Thoracic aorta (tissue), 2 donors: ENCODE results near the gene PSD2. TPM values are rescaled to one million over a fixed set of nuclear protein-coding genes. Genes with fewer than 3 reads are reported as not detected.

Source experiments
- ATAC-seq: fragments of 150-250 bp; one replicate; pipeline ENCODE4 v1.8.0; 2017; ENCODE audit warnings: low read depth; ENCODE audit not compliant: insufficient number of reproducible peaks, low FRiP score
- DNase-seq: peaks from one replicate; pipeline ENCODE4 v3.0.0-alpha.2; 2020; ENCODE audit warnings: low spot score
- H3K27ac ChIP-seq, 2 donors: fragments of 200-600 bp; sonication (generic); 1 replicate in 1 of 2; 2 replicates in 1 of 2; pipeline ENCODE4 v1.5.1; 2016; ENCODE audit warnings: mild to moderate bottlenecking in 2 of 2, moderate library complexity in 2 of 2
- H3K27me3 ChIP-seq: fragments of 200-600 bp; sonication (generic); replicated peaks from 2 replicates; pipeline ENCODE4 v1.6.0; 2016; ENCODE audit warnings: mild to moderate bottlenecking; ENCODE audit not compliant: insufficient read depth
- H3K36me3 ChIP-seq: fragments of 200-600 bp; sonication (generic); one replicate; pipeline ENCODE4 v1.5.1; 2016
- H3K4me1 ChIP-seq, 2 donors: fragments of 200-600 bp; sonication (generic); 1 replicate in 1 of 2; 2 replicates in 1 of 2; pipeline versions ENCODE4 v1.5.1 to v1.6.0; 2016; ENCODE audit warnings: low read depth in 2 of 2, mild to moderate bottlenecking in 1 of 2; ENCODE audit not compliant: control insufficient read depth in 1 of 2
- H3K4me3 ChIP-seq: fragments of 200-600 bp; sonication (generic); 2 replicates; pipeline ENCODE4 v1.5.1; 2016; ENCODE audit warnings: mild to moderate bottlenecking
- H3K9me3 ChIP-seq: fragments of 200-600 bp; sonication (generic); 2 replicates; pipeline ENCODE4 v1.5.1; 2016
- total RNA-seq, 2 donors: library from RNA; depleted of rRNA; stranded (reverse); fragments of >200 nt; gene quantifications; one replicate each; pipeline versions ENCODE4 v1.1.0 to v1.2.3, GENCODE V29; 2016
- TF ChIP-seq, protein P1 (sequence below): fragments of 200-600 bp; sonication (generic); IDR thresholded peaks from one replicate; pipeline ENCODE4 v1.5.1; 2019; ENCODE audit warnings: antibody characterized with exemption

PSD2 gene
- total RNA-seq, 2 donors from 2014 or later, result 0.14 to 0.41 TPM

- TF ChIP-seq, protein P1, sequence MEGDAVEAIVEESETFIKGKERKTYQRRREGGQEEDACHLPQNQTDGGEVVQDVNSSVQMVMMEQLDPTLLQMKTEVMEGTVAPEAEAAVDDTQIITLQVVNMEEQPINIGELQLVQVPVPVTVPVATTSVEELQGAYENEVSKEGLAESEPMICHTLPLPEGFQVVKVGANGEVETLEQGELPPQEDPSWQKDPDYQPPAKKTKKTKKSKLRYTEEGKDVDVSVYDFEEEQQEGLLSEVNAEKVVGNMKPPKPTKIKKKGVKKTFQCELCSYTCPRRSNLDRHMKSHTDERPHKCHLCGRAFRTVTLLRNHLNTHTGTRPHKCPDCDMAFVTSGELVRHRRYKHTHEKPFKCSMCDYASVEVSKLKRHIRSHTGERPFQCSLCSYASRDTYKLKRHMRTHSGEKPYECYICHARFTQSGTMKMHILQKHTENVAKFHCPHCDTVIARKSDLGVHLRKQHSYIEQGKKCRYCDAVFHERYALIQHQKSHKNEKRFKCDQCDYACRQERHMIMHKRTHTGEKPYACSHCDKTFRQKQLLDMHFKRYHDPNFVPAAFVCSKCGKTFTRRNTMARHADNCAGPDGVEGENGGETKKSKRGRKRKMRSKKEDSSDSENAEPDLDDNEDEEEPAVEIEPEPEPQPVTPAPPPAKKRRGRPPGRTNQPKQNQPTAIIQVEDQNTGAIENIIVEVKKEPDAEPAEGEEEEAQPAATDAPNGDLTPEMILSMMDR, result no peak
- Histone ChIP-seq H3K9me3 (no peaks in the 10 kb centered on the region), H3K4me3 (no peak overlapping the region), H3K36me3 (no peaks in the 10 kb centered on the region), H3K27ac (no peak overlapping the region), H3K27me3 (no peaks in the 10 kb centered on the region), H3K4me1 (no peaks in the 10 kb centered on the region)
- ATAC-seq, result no peak
- DNase-seq, result no peak
These were observed 41.0 kb downstream of the PSD2 start for GRCh38 chr5:139836469-139837208.

- DNase-seq, result no peak
- H3K27ac ChIP-seq, result no peak overlapping the region
These were observed 42.2 kb downstream of the PSD2 start for GRCh38 chr5:139837711-139838380.

GRCh38 chr5:139838381-139839197 is 43.0 kb downstream of the PSD2 start:
- H3K36me3 ChIP-seq, result no peaks in the 10 kb centered on the region
- no peaks in the 10 kb centered on the region for H3K9me3 ChIP-seq
- H3K4me1 ChIP-seq, result no peaks in the 10 kb centered on the region
- H3K4me3 ChIP-seq, result no peak overlapping the region
- H3K27ac ChIP-seq, result no peak overlapping the region
- ATAC-seq (no peak), DNase-seq (no peak)
- TF ChIP-seq, protein P1, result no peak
- H3K27me3 ChIP-seq, result no peaks in the 10 kb centered on the region

More at GRCh38 chr5:139837711-139838380, 42.2 kb downstream of the PSD2 start:
- no peak overlapping the region for H3K4me3 ChIP-seq
- ATAC-seq, result no peak
- no peaks in the 10 kb centered on the region for H3K4me1 ChIP-seq
- no peaks in the 10 kb centered on the region for H3K9me3 ChIP-seq
- H3K36me3 ChIP-seq, result no peaks in the 10 kb centered on the region
- TF ChIP-seq, protein P1, result no peak
- H3K27me3 ChIP-seq, result no peaks in the 10 kb centered on the region

DNA sequence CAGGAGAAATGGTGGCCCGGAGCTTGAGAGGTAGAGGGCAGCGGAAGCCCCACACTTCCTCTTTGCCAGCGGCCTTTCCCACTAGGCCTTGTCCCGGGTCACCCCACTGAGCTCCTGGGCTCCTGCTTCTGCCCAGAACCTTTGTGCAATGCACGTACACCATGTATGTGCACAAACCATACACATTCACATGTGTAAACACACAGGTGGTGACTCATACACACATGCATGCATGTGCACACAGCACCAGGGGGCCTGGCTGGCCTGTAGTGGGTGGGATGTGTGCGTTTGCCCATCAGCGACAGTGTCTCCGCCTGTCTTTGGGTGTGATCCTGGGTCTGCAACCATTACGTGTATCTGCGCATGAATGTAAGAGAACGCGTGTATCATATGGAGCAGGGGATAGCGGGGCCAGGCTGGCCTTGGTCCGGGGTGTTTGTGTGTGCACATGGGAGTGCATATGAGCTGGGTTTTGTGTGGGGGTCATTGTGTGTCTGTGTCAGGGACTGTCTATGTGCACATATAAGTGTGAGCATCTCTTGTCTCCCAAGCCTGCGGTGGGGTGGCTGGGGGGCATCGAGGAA is 43.7 kb downstream of the PSD2 start:
- no peaks in the 10 kb centered on the region for H3K27me3 ChIP-seq
- H3K27ac ChIP-seq, result no peak overlapping the region
- ATAC-seq (no peak), DNase-seq (no peak)
- no peak overlapping the region for H3K4me3 ChIP-seq
- H3K36me3 ChIP-seq, result no peaks in the 10 kb centered on the region
- no peaks in the 10 kb centered on the region for H3K9me3 ChIP-seq
- TF ChIP-seq, protein P1, result no peak
- no peaks in the 10 kb centered on the region for H3K4me1 ChIP-seq
